CD1c-positive myeloid dendritic cell (primary cell): ENCODE results near the gene PLIN3.
"Not testable (repeated sequence)": the region's sequence is repeated elsewhere in the genome, so short reads cannot be mapped to it uniquely, and the experiment has no call there.

Experiments used
- DNase-seq: peaks from one replicate; pipeline ENCODE4 v3.0.0-alpha.2; 2016; ENCODE audit errors: extremely low spot score

The PLIN3 gene

DNA sequence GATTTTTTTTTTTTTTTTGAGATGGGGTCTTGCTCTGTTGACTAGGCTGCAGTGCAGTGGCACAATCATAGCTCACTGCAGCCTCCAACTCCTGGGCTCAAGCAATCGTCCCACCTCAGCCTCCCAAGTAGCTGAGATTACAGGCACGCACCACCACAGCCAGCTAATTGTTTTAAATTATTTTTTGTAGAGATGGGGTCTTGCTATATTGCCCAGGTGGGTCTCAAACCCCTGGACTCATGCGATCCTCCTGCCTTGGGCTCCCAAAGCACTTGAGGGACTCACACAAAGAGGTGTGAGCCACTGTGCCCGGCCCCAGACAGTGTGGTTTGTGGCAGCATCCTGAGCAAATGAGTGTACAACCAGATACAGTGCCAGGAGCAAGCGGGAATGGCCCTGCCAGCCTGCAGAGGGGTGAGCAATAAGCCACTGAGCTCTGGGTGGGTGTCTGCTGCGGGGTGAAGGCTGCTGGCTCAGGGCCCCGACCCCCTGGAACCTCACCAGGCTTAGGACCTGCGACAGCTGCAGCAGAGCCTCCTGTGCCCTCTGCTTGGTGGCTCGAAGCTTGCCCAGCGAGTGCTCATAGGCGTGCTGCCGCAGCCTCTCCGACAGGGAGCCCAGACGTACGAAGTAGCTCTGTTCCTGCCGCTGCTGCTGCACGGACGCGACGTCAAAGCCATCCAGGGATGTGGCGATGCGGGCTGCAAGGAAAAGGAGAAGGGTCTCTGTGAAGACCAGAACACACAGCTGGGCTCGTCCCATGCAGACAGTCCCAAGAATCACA lies 20.1 kb downstream of the PLIN3 start:
- DNase-seq, result no peak

- DNase-seq, result not testable (repeated sequence)
Observed at GRCh38 chr19:4845975-4846374, 21.5 kb downstream of the PLIN3 start.

DNA sequence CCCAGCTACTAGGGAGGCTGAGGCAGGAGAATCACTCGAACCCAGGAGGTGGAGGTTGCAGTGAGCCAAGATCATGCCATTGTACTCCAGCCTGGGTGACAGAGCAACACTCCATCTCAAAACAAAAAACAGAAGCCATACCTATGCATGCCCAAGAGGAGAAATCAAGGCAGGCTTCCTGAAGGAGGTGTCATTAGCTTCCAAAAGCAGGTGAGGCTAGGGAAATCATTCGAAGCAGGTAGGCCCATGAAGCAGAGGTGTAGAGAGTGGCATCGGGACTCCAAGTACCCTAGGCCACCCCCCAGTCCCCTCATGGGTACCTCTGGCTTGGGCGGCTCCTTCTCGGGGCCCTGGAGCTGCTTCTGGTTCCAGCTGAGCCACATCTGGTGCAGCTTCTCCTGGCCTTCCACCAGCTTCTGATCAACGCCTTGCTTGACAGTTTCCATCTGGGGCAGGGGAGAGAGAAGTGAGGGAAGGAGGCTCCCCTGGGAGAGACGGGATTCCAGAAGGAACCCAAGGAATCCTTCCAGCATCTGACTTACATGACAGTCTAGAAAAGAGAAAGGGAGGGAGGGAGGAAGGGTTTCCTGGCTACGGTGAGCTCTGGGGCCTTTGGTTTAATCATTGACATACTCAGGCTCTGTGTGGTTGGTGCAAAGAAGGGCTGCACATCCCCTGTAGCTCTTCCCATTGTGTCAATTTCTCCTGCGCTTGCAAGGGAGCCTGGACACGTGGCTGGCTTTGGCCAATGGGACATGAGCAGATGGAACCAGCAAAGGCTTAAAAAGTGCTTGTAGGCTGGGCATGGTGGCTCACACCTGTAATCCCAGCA lies 22.9 kb downstream of the PLIN3 start:
- no peak for DNase-seq

DNA sequence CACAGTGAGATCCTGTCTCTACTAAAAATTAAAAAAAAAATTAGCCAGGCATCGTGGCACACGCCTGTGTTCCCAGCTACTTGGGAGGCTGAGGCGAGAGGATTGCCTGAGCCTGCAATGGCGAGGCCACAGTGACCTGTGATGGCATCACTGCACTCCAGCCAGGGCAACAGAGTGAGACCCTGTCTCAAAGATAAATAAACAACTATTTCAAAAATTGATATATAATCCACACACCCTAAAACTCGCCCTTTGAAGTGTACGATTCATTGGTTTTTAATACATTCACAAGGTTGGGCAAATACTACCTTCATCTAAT lies 23.9 kb downstream of the PLIN3 start:
- DNase-seq, result no peak

DNA sequence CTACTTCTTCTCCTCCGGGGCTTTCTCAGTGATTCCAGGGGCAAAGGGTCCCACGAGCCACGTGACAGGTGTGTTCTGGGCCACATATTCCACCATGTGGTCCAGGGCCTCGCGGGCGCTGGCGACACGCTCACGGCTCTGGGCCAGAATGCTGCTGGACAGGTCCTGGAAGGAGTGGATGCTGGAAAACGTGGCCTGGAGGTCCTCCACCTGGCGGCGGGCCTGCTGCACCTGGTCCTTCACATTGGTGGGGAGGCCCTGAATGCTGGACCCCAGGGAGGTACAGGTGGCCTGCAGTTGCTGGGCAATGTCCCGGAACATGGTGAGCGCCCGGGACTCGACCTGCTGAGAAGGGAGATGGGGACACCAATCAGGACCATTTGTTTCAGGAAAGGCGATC lies 28.3 kb downstream of the PLIN3 start:
- DNase-seq, result no peak

GRCh38 chr19:4832776-4833175 lies 34.7 kb downstream of the PLIN3 start:
- no peak for DNase-seq

DNA sequence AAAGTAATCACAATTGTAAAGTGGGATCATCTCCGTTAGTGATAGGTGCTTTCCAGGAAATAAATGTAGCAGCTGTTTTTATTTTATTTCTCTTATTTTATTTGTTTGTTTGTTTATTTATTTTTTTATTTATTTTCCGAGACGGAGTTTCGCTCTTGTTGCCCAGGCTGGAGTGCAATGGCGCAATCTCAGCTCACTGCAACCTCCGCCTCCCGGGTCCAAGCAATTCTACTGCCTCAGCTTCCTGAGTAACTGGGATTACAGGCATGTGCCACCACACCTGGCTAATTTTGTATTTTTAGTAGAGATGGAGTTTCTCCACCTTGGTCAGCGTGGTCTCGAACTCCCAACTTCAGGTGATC lies 35.5 kb downstream of the PLIN3 start:
- not testable (repeated sequence) for DNase-seq

DNA sequence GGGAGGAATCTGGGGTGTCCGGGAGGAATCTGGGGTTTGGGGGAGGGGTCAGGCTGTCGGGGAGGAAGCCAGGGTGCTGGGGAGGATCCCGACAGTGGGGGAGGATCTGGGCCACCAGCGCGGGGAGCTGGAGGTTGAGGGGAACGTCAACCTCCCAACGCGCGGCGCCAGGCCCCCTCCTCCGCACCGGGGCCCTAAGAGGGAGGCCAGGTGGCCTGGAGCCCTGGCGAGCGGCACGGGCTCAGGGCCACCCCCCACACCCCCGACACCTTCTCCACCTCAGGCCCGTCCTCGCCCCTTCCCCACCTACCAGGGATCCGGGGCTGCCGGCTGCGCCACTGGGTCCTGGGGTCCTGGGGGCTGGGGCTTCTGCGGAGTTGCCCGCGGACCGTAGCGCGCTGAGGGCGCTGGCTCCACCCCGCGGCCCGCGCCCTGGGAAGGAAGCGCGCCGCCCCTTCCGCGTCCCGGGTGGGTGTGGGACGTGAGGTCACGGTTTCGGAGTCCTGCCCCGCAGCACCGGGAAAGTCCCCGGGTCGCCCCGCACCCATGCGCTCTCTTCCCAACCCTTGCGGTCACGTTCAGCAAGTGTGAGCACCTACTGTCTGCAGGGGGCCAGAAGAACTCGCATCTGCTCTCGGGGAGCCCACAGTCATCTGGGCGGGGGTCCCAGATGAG lies 36.0 kb downstream of the PLIN3 start, which contains the start of gene TICAM1:
Gene TICAM1 (minus strand): TSS at position 409 of the 675 bp plus-strand sequence. CDS start 13,335 bp downstream, outside the sequence.
- peak; percentile 94 for DNase-seq

DNA sequence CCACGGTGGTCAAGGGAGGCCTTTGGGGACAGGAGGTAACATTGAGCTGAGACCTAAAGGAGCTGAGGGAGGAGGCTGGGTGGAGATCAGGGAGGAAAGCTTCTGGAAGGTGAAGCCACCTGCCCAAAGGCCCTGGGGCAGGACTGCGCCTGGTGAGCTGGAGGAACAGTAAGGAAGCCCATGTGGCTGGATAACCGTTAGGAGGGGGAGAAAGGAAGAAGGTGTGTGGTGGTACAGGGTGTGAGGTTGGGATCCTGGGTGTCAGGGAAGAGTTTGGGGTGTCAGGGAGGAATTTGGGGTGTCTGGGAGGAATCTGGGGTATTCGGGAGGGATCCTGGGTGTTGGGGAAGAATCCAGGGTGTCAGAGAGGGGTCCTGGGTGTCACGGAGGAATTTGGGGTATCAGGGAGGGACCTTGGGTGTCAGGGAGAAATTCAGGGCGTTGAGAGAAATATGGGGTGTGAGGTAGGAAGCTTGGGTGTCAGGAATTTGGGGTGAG lies 36.6 kb downstream of the PLIN3 start:
- DNase-seq, result no peak

DNA sequence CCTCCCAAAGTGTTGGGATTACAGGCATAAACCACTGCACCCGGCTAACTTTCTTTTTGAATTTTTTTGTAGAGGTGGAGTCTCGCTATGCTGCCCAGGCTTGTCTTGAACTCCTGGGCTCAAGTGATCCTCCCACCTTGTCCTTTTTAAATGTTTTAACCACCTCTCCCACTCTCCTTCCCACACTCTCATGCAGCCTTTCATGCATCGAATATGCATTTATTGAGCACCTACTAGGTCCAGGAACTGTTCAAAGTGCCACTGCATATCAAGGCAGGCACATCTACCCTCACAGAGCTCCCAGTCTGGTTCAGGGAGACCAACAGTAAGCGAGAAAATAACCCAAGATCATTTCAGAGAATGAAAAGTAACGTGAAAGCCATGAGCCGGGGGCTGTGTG lies 37.1 kb downstream of the PLIN3 start:
- DNase-seq, result no peak

DNA sequence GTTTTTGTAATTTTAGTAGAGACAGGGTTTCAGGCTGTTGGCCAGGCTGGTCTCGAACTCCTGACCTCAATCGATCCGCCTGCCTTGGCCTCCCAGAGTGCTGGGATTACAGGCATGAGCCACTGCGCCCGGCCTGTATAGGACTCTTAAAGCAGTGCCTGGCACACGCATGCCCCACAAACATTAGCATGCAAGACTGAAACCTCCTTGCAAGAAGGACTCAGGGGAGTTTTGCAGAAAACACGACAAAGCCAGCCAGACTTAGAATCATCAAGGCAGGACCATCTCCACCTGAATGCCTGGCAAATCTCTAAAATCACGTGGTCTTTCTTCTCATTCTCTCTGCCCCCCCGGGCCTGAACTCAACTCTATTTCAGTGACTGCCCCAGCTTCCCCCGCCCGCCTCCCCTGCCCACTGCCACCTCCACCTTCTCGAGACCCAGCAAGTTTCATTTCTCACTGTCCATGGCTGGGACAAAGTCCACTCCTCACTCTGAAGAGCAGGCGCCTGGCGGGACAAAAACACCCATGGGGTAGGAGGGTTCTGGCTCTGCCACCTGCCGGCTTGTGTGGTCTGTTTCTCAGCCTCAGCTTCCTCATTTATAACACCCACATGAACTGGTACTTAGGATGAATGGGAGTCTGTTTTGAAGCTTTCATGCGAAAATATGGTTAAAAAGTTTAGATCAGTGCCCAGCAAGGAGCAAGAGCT lies 38.3 kb downstream of the PLIN3 start:
- DNase-seq, result peak; percentile 70

- no peak for DNase-seq
Observed at GRCh38 chr19:4823577-4823976, 43.9 kb downstream of the PLIN3 start.

DNA sequence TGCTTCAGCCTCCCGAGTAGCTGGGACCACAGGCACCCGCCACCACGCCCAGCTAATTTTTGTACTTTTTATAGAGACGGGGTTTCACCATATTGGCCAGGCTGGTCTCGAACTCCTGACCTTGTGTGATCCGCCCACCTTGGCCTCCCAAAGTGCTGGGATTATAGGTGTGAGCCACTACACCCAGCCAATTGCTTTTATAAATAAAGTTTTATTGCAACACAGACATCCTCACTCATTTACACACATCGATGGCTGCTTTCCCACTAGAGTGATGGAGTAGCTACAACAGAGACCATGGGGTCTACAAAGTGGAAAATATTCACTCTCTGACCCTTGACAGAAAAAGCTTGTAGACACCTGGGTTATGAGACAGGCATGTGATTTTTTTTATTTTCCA lies 45.1 kb downstream of the PLIN3 start:
- DNase-seq, result not testable (repeated sequence)

- DNase-seq, result no peak
Observed at GRCh38 chr19:4821265-4821664, 46.2 kb downstream of the PLIN3 start.

GRCh38 chr19:4817467-4818277 lies 49.8 kb downstream of the PLIN3 start:
- DNase-seq, result no peak

- DNase-seq, result no peak
Observed at GRCh38 chr19:4816950-4817278, 50.6 kb downstream of the PLIN3 start.

DNA sequence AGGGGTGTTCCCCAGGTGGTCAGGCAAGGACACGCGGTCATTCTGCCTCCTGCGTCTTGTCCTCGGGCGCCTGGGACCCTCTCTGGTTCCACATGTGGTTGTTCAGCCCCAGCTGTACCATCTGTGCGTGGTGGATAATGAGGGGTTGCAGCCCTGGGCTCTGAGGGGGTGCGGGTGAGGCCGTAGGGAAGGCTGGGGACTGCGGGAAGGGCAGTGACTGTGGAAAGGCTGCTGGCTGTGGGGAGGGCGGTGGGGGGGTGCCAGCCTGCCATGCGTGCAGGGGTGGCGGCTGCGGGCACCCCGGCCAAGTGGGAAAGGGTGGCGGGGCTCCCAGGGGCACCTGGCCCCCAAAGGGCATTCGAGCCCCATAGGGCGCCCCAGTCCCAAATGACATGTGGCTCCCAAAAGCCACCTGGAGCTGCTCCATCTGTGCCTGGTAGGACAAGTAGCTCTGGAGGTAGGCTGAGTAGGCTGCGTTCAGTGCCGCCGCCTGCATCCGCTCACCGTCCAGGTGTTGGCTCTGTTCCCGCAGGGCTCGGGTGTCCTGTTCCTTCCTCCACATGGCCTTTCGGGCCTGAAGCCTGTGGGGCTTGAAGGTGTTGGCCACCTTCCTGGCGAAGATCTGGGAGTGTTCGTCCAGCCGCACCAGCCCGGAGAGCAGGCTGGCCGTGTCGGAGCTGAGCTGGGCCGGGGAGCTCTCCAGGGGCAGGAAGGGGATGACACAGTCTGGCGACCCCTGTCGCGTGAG lies 51.1 kb downstream of the PLIN3 start:
- no peak for DNase-seq

GRCh38 chr19:4815426-4816201 lies 51.9 kb downstream of the PLIN3 start:
- DNase-seq, result peak; percentile 93

- DNase-seq, result no peak
Observed at GRCh38 chr19:4814625-4815425, 52.6 kb downstream of the PLIN3 start.
